ENCODE results near the gene FOLR1. TPM values are rescaled to one million over a fixed set of nuclear protein-coding genes. Genes with fewer than 3 reads are reported as not detected.
"Not testable (repeated sequence)": the region's sequence is repeated elsewhere in the genome, so short reads cannot be mapped to it uniquely, and the experiment has no call there.

Gene FOLR1
- total RNA-seq, 1 donor from 2014 or later, result 0.53 TPM

DNA sequence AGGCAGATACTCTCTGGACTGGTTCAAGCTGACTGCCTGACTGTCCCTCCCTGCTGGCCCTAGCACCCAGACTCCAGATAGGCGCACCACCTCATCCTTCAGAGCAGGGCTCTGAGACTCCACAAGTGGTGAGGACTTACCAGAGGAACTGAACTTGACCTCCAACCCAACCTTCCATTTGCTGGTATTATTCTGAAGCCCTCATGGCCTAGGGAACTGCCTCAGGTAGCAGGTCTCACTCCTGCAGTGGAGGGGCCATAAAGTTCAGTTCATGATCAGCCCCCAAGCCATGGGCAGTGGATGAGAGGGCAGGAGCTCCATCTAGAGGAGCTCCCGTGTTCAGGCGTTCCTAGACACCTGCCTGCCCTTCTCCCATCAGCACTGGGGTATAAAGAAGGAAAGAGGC is 10.4 kb upstream of the FOLR1 start:
- H3K36me3 ChIP-seq (ENCODE audit: control insufficient read depth, insufficient read depth, low read length); H3K27me3 ChIP-seq (ENCODE audit: control insufficient read depth, insufficient read depth, low read length); H3K4me3 ChIP-seq (ENCODE audit: low read depth, low read length): not testable (repeated sequence)
- DNase-seq (ENCODE audit: low read depth), result peak; percentile 40
- TF ChIP-seq, protein P1, sequence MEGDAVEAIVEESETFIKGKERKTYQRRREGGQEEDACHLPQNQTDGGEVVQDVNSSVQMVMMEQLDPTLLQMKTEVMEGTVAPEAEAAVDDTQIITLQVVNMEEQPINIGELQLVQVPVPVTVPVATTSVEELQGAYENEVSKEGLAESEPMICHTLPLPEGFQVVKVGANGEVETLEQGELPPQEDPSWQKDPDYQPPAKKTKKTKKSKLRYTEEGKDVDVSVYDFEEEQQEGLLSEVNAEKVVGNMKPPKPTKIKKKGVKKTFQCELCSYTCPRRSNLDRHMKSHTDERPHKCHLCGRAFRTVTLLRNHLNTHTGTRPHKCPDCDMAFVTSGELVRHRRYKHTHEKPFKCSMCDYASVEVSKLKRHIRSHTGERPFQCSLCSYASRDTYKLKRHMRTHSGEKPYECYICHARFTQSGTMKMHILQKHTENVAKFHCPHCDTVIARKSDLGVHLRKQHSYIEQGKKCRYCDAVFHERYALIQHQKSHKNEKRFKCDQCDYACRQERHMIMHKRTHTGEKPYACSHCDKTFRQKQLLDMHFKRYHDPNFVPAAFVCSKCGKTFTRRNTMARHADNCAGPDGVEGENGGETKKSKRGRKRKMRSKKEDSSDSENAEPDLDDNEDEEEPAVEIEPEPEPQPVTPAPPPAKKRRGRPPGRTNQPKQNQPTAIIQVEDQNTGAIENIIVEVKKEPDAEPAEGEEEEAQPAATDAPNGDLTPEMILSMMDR (IDR thresholded peaks at IDR 0.05; ENCODE audit: insufficient read depth, low read length, severe bottlenecking), result peak; percentile 59
- FAIRE-seq, result peak; percentile 98

DNA sequence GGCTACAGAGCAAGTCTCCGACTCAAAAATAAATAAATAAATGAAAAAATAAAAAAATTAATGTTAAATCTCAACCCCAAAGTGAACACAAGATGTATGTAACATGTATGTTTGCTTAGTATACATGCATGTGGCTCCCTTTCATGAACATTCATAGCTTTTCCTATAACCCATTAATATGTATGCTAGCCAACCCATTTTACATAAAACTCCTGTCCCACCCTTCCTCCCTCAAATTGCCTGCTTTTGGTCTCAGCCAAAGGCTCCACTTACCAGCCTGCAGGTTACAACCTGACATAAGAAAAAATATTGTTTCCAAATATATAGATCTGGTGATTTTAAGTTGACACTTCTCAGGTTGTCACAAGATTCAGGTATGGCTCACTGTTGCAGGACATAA is 3.7 kb upstream of the FOLR1 start:
- FAIRE-seq (no peak), DNase-seq (ENCODE audit: low read depth) (no peak)
- H3K4me3 ChIP-seq (ENCODE audit: low read depth, low read length), result no peak overlapping the region
- no peaks in the 10 kb centered on the region for H3K27me3 ChIP-seq (ENCODE audit: control insufficient read depth, insufficient read depth, low read length)
- H3K36me3 ChIP-seq (ENCODE audit: control insufficient read depth, insufficient read depth, low read length), result no peaks in the 10 kb centered on the region
- TF ChIP-seq, protein P1 (IDR thresholded peaks at IDR 0.05; ENCODE audit: insufficient read depth, low read length, severe bottlenecking), result no peak

DNA sequence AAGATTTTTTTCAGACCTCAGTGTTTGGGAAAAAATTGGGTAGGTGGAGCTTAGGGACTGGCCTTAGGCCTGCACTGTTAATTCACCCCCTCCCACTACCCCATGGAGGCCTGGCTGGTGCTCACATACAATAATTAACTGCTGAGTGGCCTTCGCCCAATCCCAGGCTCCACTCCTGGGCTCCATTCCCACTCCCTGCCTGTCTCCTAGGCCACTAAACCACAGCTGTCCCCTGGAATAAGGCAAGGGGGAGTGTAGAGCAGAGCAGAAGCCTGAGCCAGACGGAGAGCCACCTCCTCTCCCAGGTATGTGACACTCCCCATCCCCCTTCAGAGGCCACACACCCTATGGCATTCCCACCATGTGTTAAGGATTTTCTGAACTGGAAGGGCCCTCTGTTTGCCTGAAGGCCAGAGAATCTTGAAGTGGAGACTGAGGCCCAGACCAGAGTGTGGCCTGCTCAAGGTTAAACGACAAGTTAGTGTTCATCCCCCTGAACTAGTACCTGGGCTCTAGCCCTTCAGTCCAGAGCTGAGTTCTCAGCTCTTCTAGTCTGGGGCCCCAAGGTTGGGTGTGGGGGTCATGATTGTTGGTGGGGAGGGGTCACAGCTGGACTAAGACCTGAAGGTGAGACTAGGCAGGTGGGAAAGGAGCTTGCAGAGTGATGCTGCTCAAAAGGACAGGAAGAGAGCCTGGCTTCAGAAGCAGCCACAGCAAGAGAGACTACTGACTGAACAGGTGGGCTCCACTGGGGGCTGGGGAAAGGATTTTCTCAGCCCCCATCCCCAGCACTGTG is 2.3 kb upstream of the FOLR1 start:
- Histone ChIP-seq H3K27me3 (ENCODE audit: control insufficient read depth, insufficient read depth, low read length) (no peaks in the 10 kb centered on the region), H3K4me3 (ENCODE audit: low read depth, low read length) (no peak overlapping the region), H3K36me3 (ENCODE audit: control insufficient read depth, insufficient read depth, low read length) (no peaks in the 10 kb centered on the region)
- FAIRE-seq, result no peak
- DNase-seq (ENCODE audit: low read depth), result no peak
- TF ChIP-seq, protein P1 (IDR thresholded peaks at IDR 0.05; ENCODE audit: insufficient read depth, low read length, severe bottlenecking), result no peak

DNA sequence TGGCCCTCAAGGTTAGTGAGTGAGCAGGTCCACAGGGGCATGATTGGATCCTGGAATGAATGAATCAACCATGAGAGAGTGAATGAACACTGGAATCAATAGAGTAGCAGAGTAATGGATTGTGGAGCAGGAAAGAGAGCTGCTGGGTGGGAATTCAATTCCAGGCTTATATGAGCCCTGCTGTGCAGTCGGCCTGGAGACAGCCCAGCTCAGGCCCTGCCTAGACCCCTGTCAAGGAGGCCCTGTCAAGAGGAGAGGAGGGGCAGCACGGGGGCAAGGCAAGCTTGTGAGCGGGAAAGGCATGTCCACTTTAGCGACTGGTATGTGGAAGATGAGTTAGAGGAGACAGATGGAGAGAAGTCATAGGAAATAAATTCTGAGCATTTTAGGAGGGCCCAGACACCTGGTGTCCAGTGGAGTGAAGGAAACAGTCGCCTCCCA is 1.3 kb upstream of the FOLR1 start:
- Histone ChIP-seq H3K4me3 (ENCODE audit: low read depth, low read length) (no peak overlapping the region), H3K36me3 (ENCODE audit: control insufficient read depth, insufficient read depth, low read length) (no peaks in the 10 kb centered on the region), H3K27me3 (ENCODE audit: control insufficient read depth, insufficient read depth, low read length) (no peaks in the 10 kb centered on the region)
- TF ChIP-seq, protein P1 (IDR thresholded peaks at IDR 0.05; ENCODE audit: insufficient read depth, low read length, severe bottlenecking), result no peak
- FAIRE-seq, result no peak
- no peak for DNase-seq (ENCODE audit: low read depth)

DNA sequence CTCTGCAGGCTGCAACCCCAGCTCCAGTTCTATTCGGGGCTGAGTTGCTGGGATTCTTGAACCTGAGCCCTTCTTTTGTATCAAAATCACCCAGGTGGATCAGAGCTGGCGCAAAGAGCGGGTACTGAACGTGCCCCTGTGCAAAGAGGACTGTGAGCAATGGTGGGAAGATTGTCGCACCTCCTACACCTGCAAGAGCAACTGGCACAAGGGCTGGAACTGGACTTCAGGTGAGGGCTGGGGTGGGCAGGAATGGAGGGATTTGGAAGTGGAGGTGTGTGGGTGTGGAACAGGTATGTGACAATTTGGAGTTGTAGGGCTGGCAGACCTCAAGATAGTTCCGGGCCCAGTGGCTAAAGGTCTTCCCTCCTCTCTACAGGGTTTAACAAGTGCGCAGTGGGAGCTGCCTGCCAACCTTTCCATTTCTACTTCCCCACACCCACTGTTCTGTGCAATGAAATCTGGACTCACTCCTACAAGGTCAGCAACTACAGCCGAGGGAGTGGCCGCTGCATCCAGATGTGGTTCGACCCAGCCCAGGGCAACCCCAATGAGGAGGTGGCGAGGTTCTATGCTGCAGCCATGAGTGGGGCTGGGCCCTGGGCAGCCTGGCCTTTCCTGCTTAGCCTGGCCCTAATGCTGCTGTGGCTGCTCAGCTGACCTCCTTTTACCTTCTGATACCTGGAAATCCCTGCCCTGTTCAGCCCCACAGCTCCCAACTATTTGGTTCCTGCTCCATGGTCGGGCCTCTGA is 3.8 kb downstream of the FOLR1 start:
- Histone ChIP-seq H3K4me3 (ENCODE audit: low read depth, low read length) (no peak overlapping the region), H3K36me3 (ENCODE audit: control insufficient read depth, insufficient read depth, low read length) (no peaks in the 10 kb centered on the region), H3K27me3 (ENCODE audit: control insufficient read depth, insufficient read depth, low read length) (no peaks in the 10 kb centered on the region)
- FAIRE-seq, result no peak
- TF ChIP-seq, protein P1 (IDR thresholded peaks at IDR 0.05; ENCODE audit: insufficient read depth, low read length, severe bottlenecking), result no peak
- no peak for DNase-seq (ENCODE audit: low read depth)

DNA sequence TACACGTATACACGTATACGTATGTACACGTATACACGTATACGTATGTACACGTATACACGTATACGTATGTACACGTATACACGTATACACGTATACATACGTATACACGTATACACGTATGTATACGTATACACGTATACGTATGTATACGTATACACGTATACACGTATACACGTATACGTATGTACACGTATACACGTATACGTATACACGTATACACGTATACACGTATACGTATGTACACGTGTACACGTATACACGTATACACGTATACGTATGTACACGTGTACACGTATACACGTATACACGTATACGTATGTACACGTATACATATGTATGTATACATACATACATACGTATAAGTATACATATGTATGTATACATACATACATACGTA is 9.5 kb downstream of the FOLR1 start:
- H3K27me3 ChIP-seq (ENCODE audit: control insufficient read depth, insufficient read depth, low read length); H3K4me3 ChIP-seq (ENCODE audit: low read depth, low read length); H3K36me3 ChIP-seq (ENCODE audit: control insufficient read depth, insufficient read depth, low read length); DNase-seq (ENCODE audit: low read depth): not testable (repeated sequence)
- FAIRE-seq, result peak; percentile 55

All from bronchial epithelial cell (primary cell).